ENCODE data around the gene KLK13.

KLK13 gene

DNA sequence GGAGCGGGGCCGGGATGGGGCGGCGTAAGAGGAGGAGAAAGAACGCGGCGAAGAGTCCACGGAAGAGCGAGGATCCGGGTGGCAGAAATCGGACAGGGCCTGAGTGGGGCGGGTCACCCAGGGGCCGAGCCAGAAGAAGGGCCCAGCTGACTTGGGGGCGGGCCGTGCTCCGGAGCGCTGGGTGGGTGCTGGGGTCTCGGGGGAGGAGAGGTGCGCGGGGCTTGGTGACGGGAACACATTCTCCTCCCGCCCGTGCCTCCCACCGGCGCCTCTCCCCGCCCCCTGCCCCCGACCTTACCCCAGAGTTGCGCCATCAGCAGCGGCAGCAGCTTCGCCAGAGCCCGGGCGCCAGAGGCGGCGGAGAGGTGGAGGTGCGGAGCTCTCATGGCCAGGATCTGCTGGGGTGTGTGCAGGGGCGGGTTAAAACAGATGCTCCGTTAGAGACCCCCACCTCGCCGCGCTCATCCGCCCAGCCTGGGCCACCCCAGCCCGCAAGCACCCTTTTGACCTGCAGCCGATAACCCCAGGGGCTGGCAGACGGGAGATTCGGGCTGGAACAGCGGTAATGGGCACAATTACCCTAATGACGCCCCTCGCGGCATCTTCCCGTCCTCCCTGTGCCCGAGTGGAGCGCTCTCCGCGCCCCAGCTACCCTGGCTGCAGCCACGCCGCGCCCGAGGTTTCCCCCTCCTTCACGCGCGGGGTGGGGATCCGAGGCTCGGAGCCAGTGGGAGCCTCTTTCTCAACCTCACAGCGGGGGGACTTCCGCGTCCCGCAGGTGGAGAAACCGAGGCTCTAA is 45.9 kb downstream of the KLK13 start:
- DNase-seq = no peak

DNA sequence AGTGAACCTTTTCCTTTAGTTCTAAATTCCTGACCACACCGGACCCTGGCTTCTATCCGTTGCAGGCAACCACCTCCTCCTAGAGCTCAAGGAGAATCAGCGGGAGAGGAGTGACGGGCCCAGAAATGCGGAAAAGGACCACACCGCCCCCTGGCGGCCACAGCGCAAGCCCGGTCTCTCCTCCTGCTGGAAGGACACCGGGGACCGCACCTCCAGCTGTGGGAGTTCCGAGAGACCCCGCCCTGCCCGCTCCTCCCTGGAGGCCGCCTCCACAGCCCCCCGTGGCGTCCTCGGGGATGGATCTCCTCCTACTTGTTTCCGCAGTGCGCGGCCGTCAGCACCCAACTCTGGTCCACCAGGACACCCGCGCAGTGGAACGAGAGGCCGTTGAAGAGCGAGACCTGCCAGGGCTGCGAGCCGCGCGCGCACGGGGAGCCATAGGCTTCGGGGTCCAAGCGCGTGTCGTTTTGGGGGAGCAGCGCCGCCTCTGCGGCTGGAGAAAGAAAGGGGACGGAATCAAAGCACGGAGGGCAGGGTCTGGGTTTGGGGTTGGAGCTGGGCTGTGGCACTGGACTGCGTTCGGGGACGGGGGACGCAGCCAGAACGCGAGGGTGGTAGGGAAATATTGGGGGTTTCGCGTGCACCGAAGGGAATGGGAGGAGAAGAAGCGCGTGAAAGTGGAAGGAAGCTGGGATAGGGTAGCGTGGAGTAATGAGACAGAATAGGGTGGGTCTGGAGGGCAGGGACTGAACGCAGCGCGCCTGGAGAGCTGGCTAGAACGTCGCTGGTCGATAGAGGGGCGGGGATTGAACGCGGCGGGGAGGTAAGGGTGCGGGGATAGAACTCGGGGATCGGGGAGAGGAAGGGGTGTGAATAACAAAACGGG is 47.9 kb downstream of the KLK13 start:
- DNase-seq = no peak

- no peak for DNase-seq
These were observed 49.1 kb downstream of the KLK13 start for GRCh38 chr19:51015691-51016267.

- DNase-seq = no peak
These were observed 50.6 kb downstream of the KLK13 start for GRCh38 chr19:51014242-51014641.

DNA sequence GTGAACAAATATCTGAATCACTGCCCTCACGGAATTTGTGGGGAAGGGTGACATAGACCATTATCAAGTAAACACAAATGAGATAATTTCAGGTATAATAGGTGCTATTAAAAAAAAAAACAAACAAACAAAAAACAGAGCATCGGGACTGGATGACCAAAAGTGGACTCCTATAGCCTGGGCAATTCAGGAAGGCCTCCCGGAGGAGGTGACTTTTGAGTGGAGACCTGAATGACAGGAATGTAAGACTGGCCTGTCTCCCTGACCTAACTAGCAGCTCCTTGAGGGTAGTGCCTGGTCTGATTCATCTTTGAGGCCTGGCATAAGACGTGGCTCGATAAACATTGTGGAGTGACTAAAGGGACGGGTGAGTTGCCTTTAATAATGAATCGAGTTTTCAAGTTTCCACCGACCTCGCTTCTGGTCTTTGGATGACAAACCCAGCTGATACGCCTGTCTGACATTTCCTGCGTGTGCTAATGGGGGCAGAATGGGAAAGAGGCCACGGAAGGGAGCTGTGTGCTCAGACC is 52.2 kb downstream of the KLK13 start:
- no peak for DNase-seq

GRCh38 chr19:51010066-51010795 is 54.7 kb downstream of the KLK13 start:
- DNase-seq = no peak

DNA sequence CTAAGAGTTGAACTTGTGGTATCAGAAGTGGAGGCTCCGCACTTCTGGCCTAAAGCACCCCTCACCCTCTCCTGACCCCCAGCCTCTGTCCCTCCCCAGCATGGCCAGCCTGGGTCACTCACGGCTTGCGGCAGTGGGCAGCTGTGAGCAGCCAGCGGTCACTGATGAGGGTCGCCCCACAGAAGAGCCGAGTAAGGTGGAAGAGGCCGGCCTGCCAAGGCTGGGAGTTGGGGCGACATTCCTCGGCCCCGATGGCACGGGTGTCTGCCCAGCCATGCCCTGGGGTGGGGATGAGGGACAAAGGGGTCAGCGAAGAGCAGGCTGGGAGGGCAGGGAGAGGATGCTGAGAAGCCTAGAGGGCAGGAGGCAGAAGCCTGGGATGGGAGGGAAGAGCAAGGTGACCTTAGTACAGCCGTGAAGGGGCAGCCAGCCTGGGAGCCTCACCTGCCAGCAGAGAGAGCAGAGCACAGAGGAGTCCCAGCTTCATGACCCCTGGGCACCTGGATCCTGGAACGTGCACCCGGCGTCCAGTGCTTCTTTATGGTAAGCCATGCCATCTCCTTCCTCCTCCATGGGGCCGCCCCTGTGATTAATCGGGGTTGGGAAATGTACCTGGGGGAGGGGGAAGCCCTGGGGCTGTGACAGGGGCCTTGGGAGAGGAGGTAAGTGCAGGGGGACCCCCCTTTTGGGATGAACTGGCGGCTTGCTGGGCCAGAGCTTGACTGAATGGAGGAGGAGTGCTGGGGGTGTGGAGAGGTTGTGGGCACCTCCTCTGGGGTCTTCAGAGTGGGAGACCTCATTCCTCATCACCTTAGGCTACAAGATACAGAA is 55.6 kb downstream of the KLK13 start:
- DNase-seq = no peak

GRCh38 chr19:51007488-51007887 is 57.4 kb downstream of the KLK13 start:
- no peak for DNase-seq

- DNase-seq = no peak
These were observed 58.5 kb downstream of the KLK13 start for GRCh38 chr19:51006406-51006805.

All from GF-D8 (cell line).